Nucleus accumbens (tissue), 56 donors: ENCODE data around the gene PMVK.
"Not testable (repeated sequence)": the region's sequence is repeated elsewhere in the genome, so short reads cannot be mapped to it uniquely, and the experiment has no call there.

Experiments used
- DNase-seq, 56 donors: peaks; one replicate each; lab custom pipeline; 2025; lab: John Stamatoyannopoulos, UW

Gene PMVK

DNA sequence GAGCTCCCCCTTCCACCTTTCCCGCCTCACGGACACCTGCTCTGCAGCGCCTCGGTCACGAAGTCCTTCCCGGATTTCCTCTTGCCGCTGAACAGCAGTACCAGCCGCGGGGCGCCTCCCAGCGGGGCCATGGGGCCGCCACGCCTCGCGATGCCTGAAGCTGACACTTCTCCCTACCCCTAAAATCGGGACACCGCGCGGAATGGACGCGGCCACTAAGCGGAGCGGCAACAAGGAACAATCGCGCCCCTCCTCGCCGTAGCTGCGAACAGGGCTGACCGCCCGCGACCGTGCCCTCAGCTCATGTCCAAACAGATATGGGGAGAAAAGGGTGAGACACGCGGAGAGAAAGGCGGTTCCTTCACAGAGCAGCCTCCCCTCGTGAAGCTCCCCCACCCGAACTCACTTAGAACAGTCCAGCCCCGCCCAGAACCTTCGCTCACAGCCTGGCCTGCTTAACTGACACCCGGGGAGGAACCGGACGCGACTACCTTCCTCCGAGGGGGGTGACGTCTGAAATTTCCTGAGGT, at the start of gene PMVK:
PMVK (minus strand) TSS at position 165 of the 530 bp plus-strand sequence; CDS start at position 131, 34 bp downstream.
- peak; percentile 66 to 100 (median 96) for DNase-seq

DNA sequence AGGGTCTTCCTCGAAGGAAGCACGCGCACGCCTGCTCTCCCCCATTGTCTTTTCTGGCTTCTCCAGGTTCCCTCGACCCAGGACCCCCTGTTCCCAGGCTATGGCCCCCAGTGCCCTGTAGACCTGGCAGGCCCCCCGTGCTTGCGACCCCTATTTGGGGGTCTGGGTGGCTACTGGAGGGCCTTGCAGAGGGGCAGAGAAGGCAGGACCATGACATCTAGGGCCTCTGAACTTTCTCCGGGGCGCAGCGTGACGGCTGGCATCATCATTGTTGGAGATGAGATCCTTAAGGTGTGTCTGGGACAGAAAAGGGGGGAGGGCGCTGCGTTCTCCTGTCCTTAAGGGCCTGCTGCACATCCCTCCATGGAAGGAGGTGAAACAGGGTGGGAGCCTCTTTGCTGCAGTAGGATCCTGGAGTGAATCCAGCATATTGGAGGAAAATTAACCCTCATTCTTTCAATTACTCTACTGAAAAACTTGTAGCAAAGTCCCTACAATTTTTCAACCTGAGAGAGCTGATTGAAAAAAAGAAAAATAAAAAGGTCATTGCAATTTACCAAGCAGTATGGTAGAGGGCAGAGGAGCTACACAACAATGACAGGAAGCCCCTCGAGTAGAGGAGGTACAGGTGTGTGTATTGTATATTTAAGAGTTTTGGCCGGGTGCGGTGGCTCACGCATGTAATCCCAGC, 47.4 kb upstream of the PMVK start:
- no peak for DNase-seq

DNA sequence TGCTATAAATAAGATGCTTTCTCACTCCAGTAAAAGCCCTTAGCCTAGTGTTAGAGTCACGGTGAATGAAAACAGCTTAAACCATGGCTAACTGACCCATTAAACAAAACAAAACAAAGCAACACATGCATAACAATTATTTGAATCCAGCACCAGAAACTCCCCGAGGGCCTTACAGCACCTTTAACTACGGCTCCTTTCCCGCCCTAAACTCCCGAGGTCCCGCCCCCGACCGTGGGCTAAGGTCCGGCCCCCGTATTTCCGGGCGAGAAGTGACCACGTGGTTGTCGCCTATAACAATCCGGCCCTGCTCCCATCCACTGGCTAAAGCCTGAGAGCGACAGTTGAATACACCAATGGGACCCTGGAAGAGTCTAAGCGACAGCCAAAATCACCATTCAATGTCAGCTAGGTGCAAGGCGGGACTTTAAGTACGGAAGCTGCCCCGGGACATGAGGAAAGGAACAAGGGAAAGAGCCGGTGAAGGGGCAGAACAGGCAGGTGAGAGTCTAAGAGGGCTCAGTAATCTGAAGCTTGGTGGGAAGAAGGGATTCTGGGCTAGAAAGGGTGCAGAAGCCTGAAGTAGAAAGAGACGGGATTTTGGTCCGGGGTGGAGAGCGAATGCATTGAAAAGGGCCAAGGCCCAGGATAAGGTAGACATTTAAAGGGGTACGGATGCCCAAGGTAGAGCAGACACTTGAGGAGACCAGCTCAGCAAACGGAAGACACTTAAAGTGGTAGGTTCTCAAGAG, 46.6 kb upstream of the PMVK start, which contains the start of gene FLAD1:
FLAD1 (plus strand) TSS at position 448 of the 752 bp plus-strand sequence. CDS start 351 bp downstream, outside the sequence.
- DNase-seq, result peak; percentile 79 to 98 (median 95)

DNA sequence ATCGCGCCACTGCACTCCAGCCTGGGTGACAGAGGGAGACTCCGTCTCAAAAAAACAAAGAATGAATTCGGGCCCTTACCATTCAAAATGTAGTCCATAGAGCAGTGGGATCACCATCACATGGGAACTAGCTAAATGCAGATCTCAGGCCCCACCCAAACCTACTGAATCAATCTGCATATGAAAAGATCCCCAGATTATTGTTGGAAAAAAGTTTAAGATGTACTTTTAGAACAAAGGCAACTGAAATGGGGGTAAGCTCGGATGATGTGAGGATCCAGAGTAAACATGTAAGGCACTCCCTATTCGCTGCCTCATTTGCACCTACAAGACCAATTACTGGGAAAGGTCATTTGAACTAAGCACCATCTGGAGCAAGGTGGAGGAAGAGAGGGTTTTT, 45.8 kb upstream of the PMVK start:
- no peak for DNase-seq

DNA sequence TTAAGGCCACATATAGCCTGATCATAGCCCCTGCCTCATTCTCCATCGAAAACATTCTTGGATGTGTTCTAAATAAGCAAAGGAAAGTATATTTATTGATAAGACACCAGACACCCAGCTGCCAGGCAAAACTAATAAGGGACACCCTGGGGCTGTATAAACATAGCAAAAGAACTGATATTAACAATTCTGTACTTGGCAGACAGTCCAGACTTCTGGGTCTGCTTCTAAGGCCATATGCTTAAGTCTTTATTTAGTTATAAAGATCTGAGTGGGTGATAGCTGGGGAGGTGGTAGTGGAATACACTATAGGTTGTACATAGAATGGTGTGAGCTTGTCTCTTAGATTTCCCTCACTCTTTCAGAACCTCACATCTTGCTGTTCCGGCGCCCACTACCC, 41.8 kb upstream of the PMVK start:
- DNase-seq, result no peak

DNA sequence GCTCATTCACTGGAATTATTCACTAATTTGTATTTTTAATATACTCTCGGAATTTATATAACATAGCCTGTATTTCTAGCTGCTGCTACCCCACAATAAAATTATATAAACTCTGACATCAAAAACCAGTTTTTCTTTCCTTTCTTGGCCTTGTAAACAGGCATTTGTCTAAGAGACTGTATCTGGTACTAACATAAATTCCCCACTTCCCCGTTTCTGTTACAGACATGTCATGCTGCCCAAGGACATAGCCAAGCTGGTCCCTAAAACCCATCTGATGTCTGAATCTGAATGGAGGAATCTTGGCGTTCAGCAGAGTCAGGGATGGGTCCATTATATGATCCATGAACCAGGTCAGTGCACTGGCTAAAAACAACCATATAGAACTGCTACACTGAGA, 41.2 kb upstream of the PMVK start:
- DNase-seq, result not testable (repeated sequence)

DNA sequence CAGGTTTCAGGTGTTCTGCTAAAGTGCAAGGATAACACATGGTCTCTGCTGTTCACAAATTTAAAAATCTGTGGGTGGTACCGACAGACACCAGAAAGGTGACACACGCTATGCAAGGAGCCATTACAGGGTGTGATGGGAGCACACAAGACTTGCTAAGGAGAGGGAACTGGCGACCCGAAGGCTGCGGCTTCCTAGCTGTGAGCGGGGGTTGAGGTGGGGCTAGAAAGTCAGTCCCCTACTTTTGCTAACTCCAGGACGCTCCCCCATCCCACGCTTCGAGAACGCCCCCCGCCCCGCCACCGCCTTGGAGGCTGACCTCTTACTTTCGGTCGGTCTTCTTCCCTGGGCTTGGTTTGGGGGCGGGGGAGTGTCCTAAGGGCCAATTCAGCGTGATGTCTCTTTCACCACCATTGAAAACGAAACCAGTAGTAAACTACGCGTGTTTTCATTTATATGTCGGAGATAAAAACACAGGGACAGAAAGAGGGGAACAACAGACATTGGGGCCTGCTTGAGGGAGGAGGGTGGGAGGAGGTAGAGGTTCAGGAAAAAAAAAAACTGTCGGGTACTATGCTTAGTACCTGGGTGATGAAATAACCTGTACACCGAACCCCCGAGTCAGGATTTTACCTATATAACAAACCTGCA, 39.0 kb upstream of the PMVK start:
- peak in 18 of 56 donors; percentile 6 to 43 (median 22) for DNase-seq

DNA sequence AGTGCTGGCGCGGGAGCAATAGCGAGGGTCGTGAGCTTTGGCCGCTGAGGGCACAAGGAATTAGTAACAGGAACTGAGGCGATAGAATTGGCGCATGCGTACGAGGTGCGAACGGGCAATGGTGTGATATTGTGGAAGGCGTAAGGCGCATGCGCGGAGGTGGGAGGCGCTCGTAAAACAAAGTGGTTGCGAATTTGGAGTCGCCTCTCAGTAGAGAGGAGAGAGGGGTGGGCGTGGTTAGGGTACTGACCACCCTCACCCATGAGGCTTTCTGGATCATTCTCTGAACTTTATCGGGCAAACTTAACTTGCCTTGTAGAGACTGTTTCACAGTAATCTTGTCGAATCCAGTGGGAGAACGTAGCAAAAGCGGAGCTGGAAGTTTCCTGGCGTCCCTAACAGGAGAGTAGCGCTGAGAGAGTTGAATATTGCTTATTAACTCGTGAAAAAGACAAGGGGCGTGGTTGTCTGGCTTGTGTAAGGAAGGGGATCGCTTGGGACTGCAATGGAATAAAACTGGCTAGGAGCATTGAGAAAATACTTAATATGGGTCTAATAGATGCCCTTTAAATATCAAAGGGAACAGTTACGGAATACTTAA, 38.4 kb upstream of the PMVK start:
- peak in 52 of 56 donors; percentile 55 to 99 (median 93) for DNase-seq

DNA sequence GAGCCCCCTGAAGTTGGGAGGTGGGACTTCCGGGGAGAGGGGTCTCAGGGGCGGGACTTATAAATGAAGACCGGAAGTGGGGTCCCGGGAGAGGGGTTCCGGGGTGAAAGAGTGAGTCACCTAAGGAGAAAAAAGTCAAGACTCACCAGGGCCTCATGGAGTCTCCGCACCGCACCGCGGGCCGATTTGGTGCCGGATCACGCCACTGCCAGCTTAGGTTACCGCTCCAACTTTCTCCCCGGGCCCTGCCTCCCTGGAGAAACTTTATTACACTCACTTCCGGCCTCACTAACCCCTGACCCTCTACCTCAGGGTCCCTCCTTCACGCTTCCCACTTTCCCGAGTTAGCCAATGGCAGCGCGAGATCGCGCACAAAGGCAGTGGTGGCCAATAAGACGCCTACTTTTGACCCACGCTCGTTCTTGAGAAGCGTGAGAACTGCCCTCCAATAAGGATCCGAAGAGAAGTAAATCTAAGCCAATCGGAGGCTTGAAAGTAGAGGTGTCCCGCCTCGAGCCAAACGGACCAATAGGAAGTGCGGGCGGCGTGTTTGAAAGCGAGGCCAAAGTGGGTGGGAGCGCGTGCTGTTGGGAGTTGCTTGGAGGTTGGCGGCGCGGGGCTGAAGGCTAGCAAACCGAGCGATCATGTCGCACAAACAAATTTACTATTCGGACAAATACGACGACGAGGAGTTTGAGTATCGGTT, 37.7 kb upstream of the PMVK start, which contains the start of gene CKS1B:
CKS1B (plus strand) TSS at position 580 of the 706 bp plus-strand sequence; CDS start at position 645, 65 bp downstream.
- peak; percentile 89 to 100 (median 98) for DNase-seq

DNA sequence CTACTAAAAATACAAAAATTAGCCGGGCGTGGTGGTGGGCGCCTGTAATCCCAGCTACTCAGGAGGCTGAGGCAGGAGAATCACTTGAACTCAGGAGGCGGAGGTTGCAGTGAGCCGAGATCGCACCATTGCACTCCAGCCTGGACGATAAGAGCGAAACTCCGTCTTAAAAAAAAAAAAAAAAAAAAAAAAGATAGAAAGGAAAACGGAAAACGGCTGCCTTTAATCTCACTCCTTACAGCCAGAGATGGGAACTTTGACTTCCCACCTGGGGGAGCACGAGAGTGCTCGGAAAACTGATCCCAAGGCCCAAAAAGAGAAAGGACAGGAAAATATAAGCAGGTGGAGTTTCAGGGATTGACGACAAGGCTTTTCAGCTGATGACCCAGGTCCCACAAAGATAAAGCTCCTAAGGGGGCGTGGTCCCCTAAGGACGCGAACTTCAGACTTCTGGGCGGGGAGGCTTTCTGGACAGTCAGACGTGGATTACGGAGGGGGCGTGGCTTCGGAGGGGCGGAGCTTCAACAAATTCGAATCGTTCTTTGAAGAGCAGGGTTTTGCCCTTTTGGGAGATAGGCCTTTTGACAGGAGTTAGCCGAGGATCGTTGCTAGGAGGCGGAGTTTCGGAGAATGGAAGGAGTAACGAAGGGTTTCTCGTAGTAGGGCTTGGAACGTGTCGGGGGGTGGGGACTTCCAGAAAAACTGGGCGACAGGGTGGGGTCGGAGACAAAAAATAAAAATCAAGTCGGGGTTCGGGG, 37.0 kb upstream of the PMVK start:
- peak in 54 of 56 donors; percentile 25 to 89 (median 74) for DNase-seq

DNA sequence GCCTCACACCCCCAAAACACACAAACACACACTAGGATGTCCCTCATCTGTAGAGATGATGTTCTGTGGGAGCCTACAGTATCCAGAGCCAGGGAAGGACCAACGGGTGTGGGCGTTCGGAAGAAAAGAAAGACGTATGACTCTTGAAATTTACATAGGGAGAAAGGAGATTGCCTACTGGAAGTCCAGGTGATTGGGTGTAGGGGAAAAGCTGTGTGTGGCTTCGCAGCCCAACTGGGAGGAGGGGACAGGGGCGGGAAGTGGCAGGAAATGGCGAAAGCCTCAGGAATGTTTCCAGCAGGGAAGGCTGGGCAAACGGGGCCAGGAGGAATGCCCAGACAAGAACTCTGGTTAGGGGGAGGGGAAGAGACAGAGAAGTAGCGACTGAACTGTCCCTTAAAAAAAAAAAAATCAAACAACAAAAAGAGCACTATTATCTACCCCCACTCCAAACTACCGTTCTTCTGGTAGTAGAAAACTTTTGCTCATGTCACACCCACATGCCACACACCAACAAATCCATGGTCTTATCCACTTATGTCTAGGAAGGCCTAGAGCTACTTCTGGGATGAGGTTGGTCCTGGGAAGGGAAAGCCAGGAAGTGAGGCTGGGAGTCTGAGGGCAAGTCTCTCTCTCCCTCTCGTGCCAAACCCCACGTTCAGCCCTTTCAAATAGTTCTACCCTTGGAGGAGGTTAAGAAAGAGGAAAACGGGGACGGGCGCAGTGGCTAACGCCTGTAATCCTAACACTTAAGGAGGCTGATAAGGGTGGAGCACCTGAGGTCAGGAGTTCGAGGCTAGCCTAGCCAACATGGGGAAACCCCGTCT, 36.2 kb upstream of the PMVK start:
- DNase-seq, result peak in 18 of 56 donors; percentile 3 to 53 (median 26)

DNA sequence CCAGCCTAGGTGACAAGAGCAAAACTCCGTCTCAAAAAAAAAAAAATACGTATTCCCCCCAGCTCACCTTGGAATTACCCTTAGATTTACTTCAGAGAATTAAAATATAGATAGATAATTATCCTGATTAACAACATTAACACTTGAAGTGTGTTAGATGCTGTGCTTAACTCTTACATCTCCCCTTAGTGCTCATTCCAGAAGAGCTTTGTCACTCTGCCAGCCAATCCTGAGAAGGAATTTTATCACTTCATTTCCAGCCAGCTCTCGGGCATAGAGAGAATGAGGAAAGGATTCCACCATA, 35.6 kb upstream of the PMVK start:
- DNase-seq, result no peak

DNA sequence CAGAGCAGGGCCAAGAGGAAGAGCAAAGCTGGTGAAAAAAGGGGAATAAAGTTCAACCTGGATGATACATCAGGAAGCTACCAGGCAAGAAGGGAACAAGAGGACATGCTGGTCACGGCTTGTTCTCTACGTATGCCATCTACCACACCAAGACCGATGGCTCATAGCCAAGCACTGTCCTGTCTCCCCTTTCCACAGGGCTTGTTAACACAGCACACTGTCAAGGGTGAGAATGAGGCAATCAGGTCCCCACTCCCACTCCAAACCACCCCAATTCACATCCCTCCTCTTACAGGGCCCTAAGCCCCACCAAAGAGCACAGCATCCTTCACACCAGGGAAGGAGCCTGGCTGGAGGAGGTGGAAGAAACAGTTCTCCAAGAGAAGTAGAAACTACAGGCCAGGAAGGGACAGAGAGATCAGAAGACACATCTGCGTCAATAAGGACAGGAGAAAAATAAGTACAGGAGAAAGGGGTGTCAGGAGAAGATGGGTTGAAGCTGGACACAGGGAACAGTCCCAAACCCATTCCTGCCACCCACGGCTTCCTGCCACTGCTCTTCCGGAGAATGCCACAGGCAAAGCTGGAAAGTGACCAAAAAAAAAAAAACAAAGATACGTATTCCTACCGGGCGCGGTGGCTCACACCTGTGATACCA, 35.0 kb upstream of the PMVK start:
- no peak for DNase-seq

DNA sequence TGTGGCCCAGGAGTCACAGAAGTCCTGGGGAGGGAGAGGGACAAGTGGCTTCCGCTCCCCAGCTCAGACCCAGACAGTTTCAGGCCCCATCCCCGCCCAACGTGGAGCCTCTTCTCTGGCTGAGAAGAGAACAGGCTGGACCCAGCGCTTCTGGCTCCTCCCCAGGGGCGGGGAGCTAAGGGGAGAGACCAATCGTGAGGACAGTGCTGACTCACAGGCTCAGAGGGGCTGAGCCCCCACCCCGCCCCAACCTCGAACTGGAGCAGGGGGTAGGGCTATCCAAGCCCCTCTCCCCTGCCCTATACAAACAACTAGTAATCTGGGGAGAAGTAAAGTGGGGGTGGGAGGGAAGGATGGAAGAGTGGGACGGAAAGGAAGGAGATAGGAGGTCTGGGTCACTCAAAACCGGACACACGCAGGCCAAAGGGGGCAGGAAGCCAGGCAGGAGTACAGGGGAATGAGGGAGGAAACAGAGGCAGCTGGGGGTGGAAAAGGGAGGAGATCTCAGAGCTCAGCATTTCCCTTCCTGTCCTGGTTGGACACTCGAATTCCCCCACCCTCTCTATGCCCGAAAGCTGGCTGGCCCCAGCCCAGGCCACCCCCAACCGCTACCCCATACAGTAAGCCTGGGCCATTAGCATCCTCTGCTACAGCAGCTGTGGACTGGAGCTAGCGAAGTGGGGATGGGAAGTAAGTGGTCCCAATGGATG, 34.3 kb upstream of the PMVK start, which contains the start of gene SHC1:
SHC1 (minus strand) TSS at position 117 of the 710 bp plus-strand sequence. CDS start 221 bp downstream, outside the sequence.
- peak in 54 of 56 donors; percentile 20 to 91 (median 74) for DNase-seq

DNA sequence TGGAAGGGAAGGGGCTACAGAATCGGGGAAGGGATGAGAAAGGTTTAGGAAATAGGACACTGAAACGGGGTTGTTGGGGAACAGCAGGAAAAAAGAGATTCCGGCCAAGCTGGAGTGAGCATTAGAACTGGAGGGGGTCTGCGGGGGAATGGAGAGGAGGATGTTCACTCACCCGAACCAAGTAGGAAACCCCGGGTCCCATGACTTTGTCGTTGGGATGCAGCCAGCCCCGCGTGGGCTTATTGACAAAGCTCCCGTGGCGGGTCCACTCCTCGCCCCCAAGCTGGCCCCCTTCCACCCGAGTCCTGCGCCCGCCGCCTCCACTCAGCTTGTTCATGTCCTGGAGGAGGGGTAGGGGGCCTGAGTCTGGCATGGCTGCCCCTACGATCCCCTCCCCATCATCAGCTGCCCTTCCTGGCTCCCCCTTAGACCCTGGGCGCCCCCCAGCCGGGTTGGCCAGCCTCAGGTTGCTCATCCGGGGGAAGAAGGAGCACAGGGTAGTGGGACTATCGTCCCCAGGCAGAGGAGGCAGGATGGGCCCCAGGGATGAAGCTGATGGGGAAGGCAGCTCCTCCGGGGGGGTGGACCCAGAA, 33.4 kb upstream of the PMVK start:
- peak in 10 of 56 donors; percentile 9 to 43 (median 16) for DNase-seq

DNA sequence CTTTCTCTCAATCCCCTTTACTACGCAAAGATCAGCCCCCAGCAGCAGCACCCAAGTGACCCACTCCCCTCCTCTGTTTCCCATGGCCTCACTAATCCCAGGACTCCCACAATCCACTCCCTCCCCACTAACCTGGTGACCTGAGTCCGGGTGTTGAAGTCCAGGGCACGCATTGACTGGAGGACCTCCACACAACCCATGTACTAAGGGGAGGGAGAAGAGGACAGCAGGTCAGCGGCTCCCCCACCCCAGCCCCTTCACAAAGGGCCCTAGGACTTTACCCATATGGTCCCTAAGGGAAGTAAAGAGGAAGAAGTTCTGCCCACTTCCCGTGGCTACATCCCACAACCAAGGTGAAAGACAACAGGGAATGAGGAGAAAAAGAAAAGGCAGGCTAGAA, 32.7 kb upstream of the PMVK start:
- no peak for DNase-seq
